GM21825 (cell line): ENCODE results near the gene ANO9.

Experiments
- ATAC-seq: cut with Tn5 transposase; IDR thresholded peaks from one replicate; pipeline ENCODE4 v1.9.1; 2021; ENCODE audit warnings: mild to moderate bottlenecking, moderate library complexity; ENCODE audit not compliant: unreplicated experiment

Gene ANO9

DNA sequence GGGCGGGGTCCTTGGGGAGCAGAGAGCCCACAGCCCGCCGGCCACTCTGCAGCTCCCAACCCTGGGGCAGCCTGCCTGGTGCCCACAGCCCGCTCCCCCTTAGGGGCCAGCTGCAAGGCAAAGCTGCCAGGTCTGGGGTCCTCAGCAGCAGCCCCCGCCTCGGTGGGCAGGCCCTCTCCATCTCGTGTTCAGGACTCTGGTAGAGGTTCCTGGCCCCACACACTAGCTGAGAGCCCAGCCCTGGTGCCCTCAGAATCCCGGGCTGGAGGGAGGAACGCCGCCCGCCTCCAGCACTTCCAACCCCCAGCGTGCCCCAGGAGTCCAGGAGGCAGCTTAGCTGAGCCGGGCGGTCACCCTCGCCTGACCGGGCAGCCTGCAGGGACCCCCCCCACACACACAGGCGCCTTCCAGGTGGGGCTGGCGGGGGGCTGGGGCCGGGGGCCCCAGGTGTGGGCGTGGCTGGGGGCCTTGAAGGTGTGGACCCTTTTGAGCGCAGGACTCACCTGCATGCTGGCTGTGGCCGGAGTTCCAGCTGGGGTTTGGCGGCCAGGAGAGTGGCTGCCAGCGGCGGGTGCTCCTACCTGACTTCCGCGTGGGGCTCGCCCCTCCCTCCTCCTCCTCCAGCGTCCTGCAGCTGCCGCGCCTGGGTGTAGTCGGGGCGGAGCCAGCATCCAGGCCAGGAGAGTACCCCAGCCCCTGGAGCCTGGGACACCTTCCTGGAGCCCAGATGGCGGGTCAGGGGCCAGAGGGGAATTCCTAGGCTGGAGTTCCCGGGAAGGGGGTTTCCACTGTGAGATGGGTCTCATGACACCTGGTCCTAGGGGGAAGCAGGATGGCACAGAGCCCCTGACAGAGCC lies at the start of gene ANO9:
TSS of gene ANO9 (minus strand) at position 594 of the 857 bp plus-strand sequence. CDS start at position 509, 85 bp downstream.
- ATAC-seq, result peak; percentile 57

DNA sequence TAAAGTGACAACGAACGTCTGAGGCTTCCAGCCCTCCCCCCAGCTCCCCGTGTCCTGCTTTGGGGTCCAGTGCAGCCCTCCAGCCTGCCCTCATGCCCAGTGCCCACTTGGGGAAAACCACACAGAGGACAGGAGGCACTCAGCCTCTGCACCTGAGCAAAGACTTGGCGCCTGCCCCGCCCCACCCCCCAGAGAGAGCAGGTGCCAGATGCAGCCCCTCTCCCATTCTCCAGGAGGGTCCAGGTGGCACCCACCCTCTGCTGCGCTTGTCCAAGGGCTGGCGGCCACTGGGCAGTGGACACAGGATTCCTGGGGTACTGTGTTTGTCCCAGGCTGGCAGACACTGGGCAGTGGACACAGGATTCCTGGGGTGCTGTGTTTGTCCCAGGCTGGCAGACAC lies 49.5 kb upstream of the ANO9 start:
- no peak for ATAC-seq

GRCh38 chr11:490930-491260 lies 49.1 kb upstream of the ANO9 start:
- no peak for ATAC-seq

- ATAC-seq, result no peak
These were observed 48.5 kb upstream of the ANO9 start for GRCh38 chr11:490186-490929.

- ATAC-seq, result no peak
These were observed 47.9 kb upstream of the ANO9 start for GRCh38 chr11:489610-490185.

DNA sequence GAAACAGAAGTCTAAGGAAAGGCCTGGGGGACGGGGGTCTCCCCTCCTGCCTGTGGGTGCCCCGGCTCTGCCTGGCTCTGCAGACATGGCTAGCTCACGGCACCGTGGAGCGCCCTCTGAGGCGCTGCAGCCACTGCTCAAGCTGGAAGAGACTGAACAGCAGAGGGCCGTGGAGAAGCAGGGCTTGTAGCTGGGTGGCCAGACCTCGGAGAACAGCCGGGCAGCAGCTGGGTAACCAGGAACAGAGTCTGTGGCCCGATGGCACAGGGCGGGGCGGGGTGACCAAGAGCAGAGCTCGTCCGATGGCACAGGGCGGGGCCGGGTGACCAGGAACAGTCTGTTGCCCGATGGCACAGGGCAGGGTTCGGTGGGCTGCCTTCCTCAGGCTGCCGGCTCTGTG lies 47.2 kb upstream of the ANO9 start:
- ATAC-seq, result no peak

DNA sequence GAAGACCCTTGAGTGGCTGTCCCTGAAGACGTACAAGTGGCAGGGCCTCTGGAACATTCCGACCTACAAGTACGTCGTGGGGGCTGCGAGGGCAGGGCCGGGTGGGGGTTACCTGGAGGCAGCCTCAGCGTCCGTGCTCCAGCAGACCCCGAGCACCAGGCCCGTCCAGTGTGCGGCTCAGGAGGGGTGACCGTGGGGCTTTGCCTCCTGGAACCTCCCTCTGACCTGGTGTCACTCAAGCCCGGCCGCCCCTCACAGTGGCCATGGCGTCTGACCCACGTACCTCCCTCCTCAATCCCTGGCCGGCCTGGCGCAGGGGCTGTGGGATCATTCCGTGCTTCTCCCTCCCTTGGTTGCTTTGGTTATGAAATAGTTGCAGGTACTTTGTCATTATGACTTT lies 46.8 kb upstream of the ANO9 start:
- no peak for ATAC-seq

DNA sequence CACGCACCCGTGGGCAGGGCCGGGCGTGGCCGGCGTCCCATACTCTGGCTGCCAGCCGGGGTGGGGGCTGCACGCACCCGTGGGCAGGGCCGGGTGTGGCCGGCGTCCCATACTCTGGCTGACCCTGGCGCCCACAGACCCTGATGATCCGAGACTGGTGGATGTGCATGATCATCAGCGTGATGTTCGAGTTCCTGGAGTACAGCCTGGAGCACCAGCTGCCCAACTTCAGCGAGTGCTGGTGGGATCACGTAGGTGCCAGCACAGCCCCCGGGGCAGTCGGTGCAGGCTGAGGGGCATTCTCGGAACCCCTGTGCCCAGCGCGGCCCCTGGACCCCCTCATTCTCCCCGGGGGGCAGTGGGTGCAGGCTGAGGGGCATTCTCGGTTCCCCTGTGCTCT lies 46.3 kb upstream of the ANO9 start:
- ATAC-seq, result no peak

- no peak for ATAC-seq
These were observed 45.8 kb upstream of the ANO9 start for GRCh38 chr11:487571-488021.

GRCh38 chr11:486189-486588 lies 44.4 kb upstream of the ANO9 start:
- ATAC-seq, result no peak

- no peak for ATAC-seq
These were observed 42.8 kb upstream of the ANO9 start for GRCh38 chr11:484616-485015.

GRCh38 chr11:479311-479710 lies 37.5 kb upstream of the ANO9 start:
- ATAC-seq, result no peak

GRCh38 chr11:477052-477715 lies 35.4 kb upstream of the ANO9 start:
- no peak for ATAC-seq

- no peak for ATAC-seq
These were observed 34.6 kb upstream of the ANO9 start for GRCh38 chr11:476416-476815.

DNA sequence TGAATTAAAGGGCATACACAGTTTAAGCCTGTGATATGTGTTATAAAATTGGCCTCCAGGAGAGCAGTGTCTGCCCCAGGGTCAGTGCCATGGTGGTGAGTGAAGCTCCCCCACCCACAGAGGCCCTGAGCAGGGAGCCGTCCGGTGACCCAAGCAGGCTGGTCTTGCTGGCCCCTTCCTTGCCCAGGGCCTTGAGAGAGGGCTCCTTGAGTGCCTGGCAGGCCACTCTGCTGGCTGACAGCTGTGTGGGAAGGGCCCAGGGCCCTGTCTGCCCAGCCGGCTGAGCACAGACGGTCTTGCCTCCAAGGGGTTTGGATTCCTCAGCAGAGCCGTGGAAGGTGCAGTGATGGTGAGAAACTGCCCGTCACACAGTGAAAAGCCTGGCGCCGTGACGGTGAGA lies 34.1 kb upstream of the ANO9 start:
- ATAC-seq, result no peak

- no peak for ATAC-seq
These were observed 33.2 kb upstream of the ANO9 start for GRCh38 chr11:474914-475506.

- no peak for ATAC-seq
These were observed 32.4 kb upstream of the ANO9 start for GRCh38 chr11:473962-474785.

GRCh38 chr11:473415-473814 lies 31.6 kb upstream of the ANO9 start:
- no peak for ATAC-seq

DNA sequence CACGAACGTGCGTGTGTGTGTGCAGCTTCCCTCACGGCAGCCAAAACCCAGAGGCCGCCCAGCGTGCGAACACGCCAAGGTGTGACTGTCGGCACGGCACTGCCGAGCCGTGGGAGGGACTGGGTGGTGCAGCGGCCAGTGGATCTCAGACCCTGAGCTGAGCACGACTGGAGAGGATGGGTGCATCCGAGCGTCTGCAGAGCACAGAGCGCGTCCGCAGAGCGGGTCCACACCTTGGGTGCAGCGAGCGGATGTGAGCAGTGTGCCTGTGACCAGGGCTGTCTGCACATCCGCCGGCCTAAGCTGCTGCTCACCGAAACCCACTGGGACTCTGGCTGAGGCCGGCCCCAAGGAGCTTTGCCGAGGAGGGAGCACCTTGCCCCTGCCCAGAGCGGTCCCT lies 31.0 kb upstream of the ANO9 start:
- ATAC-seq, result no peak

- ATAC-seq, result no peak
These were observed 30.5 kb upstream of the ANO9 start for GRCh38 chr11:472272-472671.
